ENCODE results near the gene RACK1. TPM values are rescaled to one million over a fixed set of nuclear protein-coding genes. Genes with fewer than 3 reads are reported as not detected.

The RACK1 gene
- total RNA-seq, 1 donor from 2014 or later = 1,262 TPM

GRCh38 chr5:181234455-181235306 is 9.0 kb downstream of the RACK1 start:
- peak; percentile 84 for DNase-seq (ENCODE audit: low spot score)

- peak; percentile 82 for DNase-seq (ENCODE audit: low spot score)
These were observed 9.8 kb downstream of the RACK1 start for GRCh38 chr5:181233801-181234454.

- DNase-seq (ENCODE audit: low spot score) = peak; percentile 60
These were observed 10.5 kb downstream of the RACK1 start for GRCh38 chr5:181233088-181233800.

- DNase-seq (ENCODE audit: low spot score) = peak; percentile 79
These were observed 11.1 kb downstream of the RACK1 start for GRCh38 chr5:181232593-181232992.

- DNase-seq (ENCODE audit: low spot score) = peak; percentile 49
These were observed 12.3 kb downstream of the RACK1 start for GRCh38 chr5:181231432-181231831.

- DNase-seq (ENCODE audit: low spot score) = no peak
These were observed 13.2 kb downstream of the RACK1 start for GRCh38 chr5:181230551-181230950.

- no peak for DNase-seq (ENCODE audit: low spot score)
These were observed 13.7 kb downstream of the RACK1 start for GRCh38 chr5:181229996-181230395.

- no peak for DNase-seq (ENCODE audit: low spot score)
These were observed 19.1 kb downstream of the RACK1 start for GRCh38 chr5:181224390-181225229.

- no peak for DNase-seq (ENCODE audit: low spot score)
These were observed 19.8 kb downstream of the RACK1 start for GRCh38 chr5:181223729-181224389.

- DNase-seq (ENCODE audit: low spot score) = peak; percentile 100
These were observed 20.5 kb downstream of the RACK1 start, which contains the start of gene TRIM41 for GRCh38 chr5:181223058-181223728. Gene TRIM41, plus strand, starts transcription at chr5:181223281. Its CDS starts 719 bp downstream, at chr5:181224000.

- DNase-seq (ENCODE audit: low spot score) = no peak
These were observed 21.1 kb downstream of the RACK1 start for GRCh38 chr5:181222630-181223057.

GRCh38 chr5:181221792-181222629 is 21.7 kb downstream of the RACK1 start:
- DNase-seq (ENCODE audit: low spot score) = peak; percentile 99

GRCh38 chr5:181221105-181221791 is 22.5 kb downstream of the RACK1 start:
- DNase-seq (ENCODE audit: low spot score) = no peak

GRCh38 chr5:181220178-181220515 is 23.6 kb downstream of the RACK1 start:
- no peak for DNase-seq (ENCODE audit: low spot score)

- no peak for DNase-seq (ENCODE audit: low spot score)
These were observed 24.2 kb downstream of the RACK1 start for GRCh38 chr5:181219262-181220177.

- DNase-seq (ENCODE audit: low spot score) = no peak
These were observed 24.9 kb downstream of the RACK1 start for GRCh38 chr5:181218795-181219124.

- no peak for DNase-seq (ENCODE audit: low spot score)
These were observed 26.0 kb downstream of the RACK1 start for GRCh38 chr5:181217803-181218062.

All from mesenteric fat pad (tissue), 1 donor.